ENCODE results near the gene LMO7.

- no peak for TF ChIP-seq SPI1 (IDR thresholded peaks at IDR 0.05; ENCODE audit: borderline replicate concordance, low read depth)
- no peak for TF ChIP-seq CTCF (IDR thresholded peaks at IDR 0.05; ENCODE audit: insufficient read depth, low read length)
- TF ChIP-seq REST (IDR thresholded peaks at IDR 0.05; ENCODE audit: insufficient replicate concordance, low read depth), result no peak
- TF ChIP-seq GABPA (IDR thresholded peaks at IDR 0.05; ENCODE audit: low read depth), result no peak
- TF ChIP-seq POLR2AphosphoS5 (IDR thresholded peaks at IDR 0.05; ENCODE audit: low read depth), result no peak
Observed at GRCh38 chr13:75612354-75612753, 23.8 kb upstream of the LMO7 start.
